ENCODE data around the gene ABCB8.

Gene ABCB8

GRCh38 chr7:151075978-151076426, 47.8 kb downstream of the ABCB8 start:
- TF ChIP-seq ZFX (IDR thresholded peaks at IDR 0.05) (no peak), CTCF (conservative IDR thresholded peaks at IDR 0.05) (no peak)
- H3K27ac ChIP-seq, result no peak overlapping the region

DNA sequence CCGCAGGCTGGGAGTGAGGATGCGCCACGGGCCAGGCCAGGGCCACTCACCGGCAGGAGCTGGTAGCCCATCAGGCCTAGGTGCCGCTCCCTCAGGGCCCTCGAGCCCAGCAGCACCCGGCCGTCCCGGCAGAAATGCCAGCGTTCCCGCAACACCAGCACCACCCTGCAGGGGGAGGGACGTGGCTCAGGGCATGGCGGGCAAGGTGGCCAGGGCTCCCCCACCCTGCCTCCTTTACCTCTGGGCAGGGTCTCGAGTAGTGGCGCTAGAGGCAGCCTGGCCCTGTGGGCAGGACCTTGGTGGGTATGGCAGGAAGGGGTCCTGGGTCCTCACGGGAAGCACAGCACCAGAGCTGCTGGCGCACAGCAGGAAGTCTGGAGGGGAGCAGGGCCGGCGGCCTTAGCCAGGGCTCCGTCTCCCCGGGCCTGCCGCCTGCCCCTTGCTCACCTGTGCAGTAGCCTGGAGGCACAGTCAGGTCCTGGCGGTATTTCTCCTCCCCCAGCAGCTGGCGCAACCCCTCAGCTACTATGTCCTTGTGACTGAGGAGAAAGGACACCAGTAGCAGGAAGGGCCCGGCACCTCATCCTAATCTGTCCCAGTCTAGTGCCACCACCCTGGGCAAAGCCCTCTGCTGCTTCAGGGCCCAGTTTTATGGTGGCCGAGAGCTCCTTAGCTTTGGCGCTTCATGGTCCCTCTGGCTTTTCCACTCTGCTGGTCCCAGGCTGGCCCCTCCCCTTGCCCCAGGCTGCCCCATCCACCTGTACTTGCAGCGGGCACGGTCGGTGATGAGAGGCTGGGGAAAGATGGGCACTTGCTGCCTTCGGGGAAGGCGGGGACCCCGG, 48.8 kb downstream of the ABCB8 start:
- no peak overlapping the region for H3K27ac ChIP-seq
- no peak; the same call in 1 of the 2 replicates for TF ChIP-seq CTCF (conservative IDR thresholded peaks at IDR 0.05)
- TF ChIP-seq ZFX (IDR thresholded peaks at IDR 0.05), result no peak

DNA sequence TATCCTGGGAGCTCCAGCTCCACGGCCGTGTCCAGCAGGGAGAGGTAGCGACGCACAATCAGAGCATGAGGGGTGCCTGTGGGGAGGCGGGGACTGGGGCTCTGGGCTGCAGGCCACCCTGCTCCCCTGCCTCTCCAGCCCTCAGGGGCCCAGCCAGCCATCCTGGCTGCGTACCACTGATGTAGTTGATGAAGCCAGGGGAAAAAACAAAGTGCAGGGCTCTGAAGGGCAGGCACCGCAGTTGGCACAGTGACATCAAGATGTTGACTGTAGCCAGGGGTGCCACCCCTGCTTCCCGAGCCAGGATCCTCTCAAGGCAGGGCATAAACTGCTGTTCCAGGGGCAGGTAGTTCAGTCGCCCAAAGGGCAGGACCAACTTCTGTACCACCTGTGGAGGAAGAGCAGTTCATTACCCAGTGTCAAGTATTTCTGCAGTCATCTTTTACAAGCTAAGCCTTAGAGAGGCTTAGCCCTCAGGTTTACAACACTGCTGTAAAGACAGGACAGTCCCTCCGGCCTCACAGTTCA, 49.5 kb downstream of the ABCB8 start:
- TF ChIP-seq CTCF (conservative IDR thresholded peaks at IDR 0.05) (no peak), ZFX (IDR thresholded peaks at IDR 0.05) (no peak)
- H3K27ac ChIP-seq, result no peak overlapping the region

DNA sequence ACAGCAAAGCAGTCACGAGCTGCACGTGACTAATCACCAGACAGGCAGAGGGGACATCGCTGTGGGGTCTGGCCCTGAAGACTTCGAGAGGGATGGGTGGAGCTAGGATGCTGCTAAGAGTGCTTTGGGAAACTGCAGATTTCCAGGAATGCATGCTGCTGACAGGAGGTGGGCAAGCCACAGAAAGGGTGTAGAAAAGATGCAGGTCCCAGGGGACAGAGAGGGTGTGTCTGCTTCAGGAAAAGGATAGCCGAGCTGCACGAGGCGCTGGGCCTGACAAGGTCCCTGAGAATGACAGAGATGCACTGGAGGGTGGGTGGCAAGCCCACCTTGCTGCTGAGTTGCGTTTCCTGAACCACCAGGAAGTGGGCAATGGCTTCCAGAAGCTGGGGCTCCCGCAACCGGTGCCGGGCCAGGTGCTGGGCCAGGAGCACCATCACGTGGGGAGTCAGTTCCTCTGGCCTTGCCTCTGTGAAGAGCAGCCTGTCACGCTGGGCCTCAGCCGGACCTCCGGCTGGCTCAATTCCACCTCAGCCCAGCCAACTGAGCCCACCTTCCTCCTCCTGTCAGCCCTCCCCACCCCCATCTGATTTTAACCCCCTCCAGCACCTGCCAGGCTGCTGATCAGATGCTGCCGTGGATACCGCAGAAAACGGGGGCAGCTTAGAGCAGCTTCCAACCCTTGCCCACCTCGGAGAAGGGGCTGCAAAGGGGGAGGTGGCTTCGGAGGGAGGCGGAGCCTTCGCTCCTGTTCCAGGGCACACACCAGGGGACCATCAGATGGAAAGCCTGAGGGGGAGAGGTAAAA, 50.2 kb downstream of the ABCB8 start:
- no peak for TF ChIP-seq ZFX (IDR thresholded peaks at IDR 0.05)
- no peak for TF ChIP-seq CTCF (conservative IDR thresholded peaks at IDR 0.05)
- H3K27ac ChIP-seq, result no peak overlapping the region

DNA sequence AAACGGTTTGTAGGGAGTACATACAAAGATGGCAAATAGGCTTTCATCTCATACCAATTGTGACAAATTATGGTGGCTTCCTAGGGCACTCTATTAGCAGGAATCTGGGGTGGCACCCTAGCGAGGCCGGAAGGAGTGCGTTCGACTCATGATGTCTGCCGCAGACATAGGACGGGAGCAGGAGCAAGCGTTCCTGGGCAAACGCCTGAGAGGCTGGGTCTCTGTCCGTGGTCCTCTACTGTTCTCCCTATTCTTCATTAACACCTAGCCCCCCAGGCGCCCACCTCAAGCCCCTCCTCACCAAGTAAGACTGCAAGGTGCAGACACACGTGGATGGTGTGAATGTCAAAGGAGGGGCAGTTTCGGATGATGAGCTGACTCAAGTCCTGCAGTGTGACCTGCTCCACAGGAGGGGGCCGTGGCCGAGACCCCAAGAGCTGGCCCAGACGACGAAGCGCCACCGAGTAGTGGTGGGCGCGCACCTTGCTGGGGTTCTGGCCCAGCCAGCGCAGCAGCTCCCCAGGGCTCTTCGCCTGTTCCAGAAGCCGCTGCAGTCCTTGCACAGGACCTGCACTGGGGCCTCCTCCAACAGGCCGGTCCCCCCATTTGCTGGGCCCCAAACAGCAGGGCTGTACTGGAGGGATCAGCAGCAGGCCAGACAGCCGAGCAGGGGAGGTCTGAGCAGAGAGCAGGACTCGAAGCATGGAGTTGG, 51.1 kb downstream of the ABCB8 start:
- peak overlapping the region; percentile 98 for H3K27ac ChIP-seq
- TF ChIP-seq CTCF (conservative IDR thresholded peaks at IDR 0.05) (no peak), ZFX (IDR thresholded peaks at IDR 0.05) (no peak)

DNA sequence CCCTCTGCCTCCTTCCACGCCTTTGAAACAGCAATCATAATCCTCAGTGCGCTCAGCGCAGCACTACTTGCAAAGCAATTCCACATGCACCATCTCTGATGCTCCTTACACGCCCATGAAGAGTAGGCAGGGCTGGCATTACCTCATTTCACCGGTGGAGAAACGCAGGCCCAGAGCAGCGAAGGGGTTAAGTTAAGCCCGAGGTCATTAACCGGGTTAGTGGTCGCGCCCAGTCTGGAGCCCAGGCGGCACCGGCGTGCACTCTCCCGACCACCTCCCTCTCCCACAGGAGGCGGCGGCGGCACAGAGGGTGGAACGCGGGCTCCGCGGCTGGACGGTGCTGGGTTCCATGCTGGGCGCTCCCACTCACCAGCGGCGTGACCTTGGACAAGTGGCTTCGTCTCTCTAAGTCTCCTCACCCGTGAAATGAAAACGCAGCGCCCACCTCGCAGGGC, 51.8 kb downstream of the ABCB8 start:
- H3K27ac ChIP-seq, result peak overlapping the region; percentile 98
- TF ChIP-seq ZFX (IDR thresholded peaks at IDR 0.05), result no peak; the same call in 1 of the 2 replicates
- no peak for TF ChIP-seq CTCF (conservative IDR thresholded peaks at IDR 0.05)

Data from C4-2B (cell line).